22Rv1 (cell line): ENCODE results near the gene EGR2.

ENCODE experiments used
- ZFX ChIP-seq: fragments of 450-650 bp; IDR thresholded peaks from 2 replicates; pipeline ENCODE4 v1.6.1; 2017; ENCODE audit warnings: antibody characterized with exemption, borderline replicate concordance
- TF ChIP-seq, protein P1 (sequence below): fragments of 450-650 bp; IDR thresholded peaks from 2 replicates; pipeline ENCODE4 v1.5.1; 2017; ENCODE audit warnings: mild to moderate bottlenecking

DNA sequence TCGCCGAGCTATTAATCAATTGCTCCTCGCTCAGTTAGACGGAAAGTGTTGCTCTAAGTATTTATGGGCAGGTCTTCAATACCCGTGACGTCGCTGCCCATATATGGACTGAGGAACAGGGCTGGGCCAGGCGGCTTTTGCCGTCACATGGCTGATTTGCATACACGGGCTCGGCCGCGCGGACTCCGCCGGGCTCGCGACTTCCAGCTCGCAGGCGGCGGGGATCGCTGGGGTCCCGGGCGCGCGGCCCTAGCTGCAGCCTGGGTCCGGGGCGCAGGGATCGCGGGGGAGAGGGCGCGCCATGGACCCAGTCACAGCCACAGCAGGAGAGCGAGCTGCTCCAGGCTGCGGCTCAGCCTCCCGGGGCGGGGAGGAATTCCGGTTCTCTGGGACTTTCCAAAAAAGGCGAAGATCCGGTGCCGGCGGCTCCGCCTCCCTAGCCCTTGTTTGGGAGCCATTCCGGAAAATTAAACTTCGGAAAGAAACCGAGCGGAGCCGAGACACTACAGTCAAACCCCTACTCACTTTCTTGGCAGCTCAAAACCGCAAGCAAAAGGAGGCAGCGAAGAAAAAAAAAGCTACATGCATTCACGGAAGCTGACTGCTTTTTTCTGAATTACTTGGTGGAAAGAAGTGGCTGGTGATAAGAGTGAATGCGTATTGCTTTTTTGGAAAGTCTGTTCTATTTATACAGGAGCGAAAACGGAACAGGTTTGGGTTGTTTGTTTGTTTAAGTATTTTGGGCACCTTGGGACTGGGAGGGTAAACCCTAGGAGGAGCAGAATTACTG, at the start of gene EGR2:
- TF ChIP-seq, protein P1, sequence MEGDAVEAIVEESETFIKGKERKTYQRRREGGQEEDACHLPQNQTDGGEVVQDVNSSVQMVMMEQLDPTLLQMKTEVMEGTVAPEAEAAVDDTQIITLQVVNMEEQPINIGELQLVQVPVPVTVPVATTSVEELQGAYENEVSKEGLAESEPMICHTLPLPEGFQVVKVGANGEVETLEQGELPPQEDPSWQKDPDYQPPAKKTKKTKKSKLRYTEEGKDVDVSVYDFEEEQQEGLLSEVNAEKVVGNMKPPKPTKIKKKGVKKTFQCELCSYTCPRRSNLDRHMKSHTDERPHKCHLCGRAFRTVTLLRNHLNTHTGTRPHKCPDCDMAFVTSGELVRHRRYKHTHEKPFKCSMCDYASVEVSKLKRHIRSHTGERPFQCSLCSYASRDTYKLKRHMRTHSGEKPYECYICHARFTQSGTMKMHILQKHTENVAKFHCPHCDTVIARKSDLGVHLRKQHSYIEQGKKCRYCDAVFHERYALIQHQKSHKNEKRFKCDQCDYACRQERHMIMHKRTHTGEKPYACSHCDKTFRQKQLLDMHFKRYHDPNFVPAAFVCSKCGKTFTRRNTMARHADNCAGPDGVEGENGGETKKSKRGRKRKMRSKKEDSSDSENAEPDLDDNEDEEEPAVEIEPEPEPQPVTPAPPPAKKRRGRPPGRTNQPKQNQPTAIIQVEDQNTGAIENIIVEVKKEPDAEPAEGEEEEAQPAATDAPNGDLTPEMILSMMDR, result no peak
- no peak for TF ChIP-seq ZFX
